HepG2 (cell line): ENCODE measurements around the gene PLPPR3. TPM values are rescaled to one million over a fixed set of nuclear protein-coding genes. Genes with fewer than 3 reads are reported as not detected.

ENCODE experiments used
- ATAC-seq: fragments of 200-7000 bp; cut with Tn5 transposase; 3 replicates; pipeline ENCODE4 v1.9.1; 2020; ENCODE audit warnings: mild to moderate bottlenecking, moderate library complexity
- BruUV-seq: library from RNA; stranded (reverse); fragments of 400-500 nt; replicated peaks from 2 replicates; lab custom pipeline; 2021; lab: Mats Ljungman, UMichigan
- CTCF ChIA-PET: fragments of 300-600 bp; formaldehyde crosslinking; extraction: SDS; loops from one replicate; lab custom pipeline; 2021; ENCODE audit warnings: low total read pairs, inconsistent platforms, low intra/inter-chr PET ratio; lab: Yijun Ruan, JAX
- POLR2A ChIA-PET: fragments of 350-600 bp; sonication (Branson Sonifier 250); formaldehyde crosslinking; loops from one replicate; lab custom pipeline; 2020; ENCODE audit warnings: antibody characterized with exemption, inconsistent platforms; lab: Yijun Ruan, JAX
- DNase-seq: peaks from one replicate; pipeline ENCODE4 v3.0.0-alpha.2; 2015; ENCODE audit warnings: low spot score
- FAIRE-seq: peaks from 3 replicates; lab custom pipeline; 2011; peaks lifted over from hg19 to GRCh38; lab: Jason Lieb, UNC
- H2AFZ ChIP-seq: one replicate; pipeline ENCODE4 v1.6.1; 2011; ENCODE audit warnings: low read length, inconsistent platforms
- H3K27ac ChIP-seq: fragments of 300-600 bp; 3 replicates; pipeline ENCODE4 v1.8.0; 2011; ENCODE audit warnings: mixed run types, mild to moderate bottlenecking, mixed read lengths, low read length, inconsistent platforms; ENCODE audit not compliant: insufficient read depth; ENCODE audit errors: extremely low read length
- H3K27me3 ChIP-seq, 2 experiments: fragments of 200-600 bp in 1 of 2; 2 replicates in 1 of 2; 3 replicates in 1 of 2; pipeline versions ENCODE4 v1.6.0 to v1.8.0; 2011; ENCODE audit warnings: low read length in 2 of 2, mild to moderate bottlenecking in 2 of 2, moderate library complexity in 2 of 2, inconsistent platforms in 1 of 2; ENCODE audit not compliant: insufficient read depth in 2 of 2, control insufficient read depth in 1 of 2
- H3K36me3 ChIP-seq, 2 experiments: fragments of 200-600 bp in 1 of 2; replicated peaks in 1 of 2; 2 replicates in 1 of 2; 3 replicates in 1 of 2; pipeline versions ENCODE4 v1.5.1 to v1.8.0; 2011; ENCODE audit warnings: low read length in 2 of 2, inconsistent platforms in 1 of 2; ENCODE audit not compliant: insufficient read depth in 2 of 2, control insufficient read depth in 1 of 2
- H3K4me1 ChIP-seq: 2 replicates; pipeline ENCODE4 v1.5.1; 2012; ENCODE audit warnings: low read length, inconsistent platforms; ENCODE audit not compliant: insufficient read depth
- H3K4me2 ChIP-seq: 2 replicates; pipeline ENCODE4 v1.6.0; 2011; ENCODE audit warnings: low read depth, low read length, inconsistent platforms
- H3K4me3 ChIP-seq, 3 experiments: fragments of 200-600 bp in 1 of 3; sonication (generic), shearing (Covaris generic) in 1 of 3; replicated peaks in 1 of 3; 2 replicates each; pipeline ENCODE4 v1.5.1; 2011 to 2016; ENCODE audit warnings: low read length in 3 of 3, inconsistent platforms in 2 of 3, low read depth in 2 of 3, mild to moderate bottlenecking in 2 of 3, control low read depth in 1 of 3, mixed read lengths in 1 of 3; ENCODE audit not compliant: insufficient read depth in 1 of 3
- H3K79me2 ChIP-seq: one replicate; pipeline ENCODE4 v1.6.1; 2011; ENCODE audit warnings: low read length, inconsistent platforms; ENCODE audit not compliant: insufficient read depth
- H3K9ac ChIP-seq: 2 replicates; pipeline ENCODE4 v1.6.0; 2011; ENCODE audit warnings: mild to moderate bottlenecking, low read depth, low read length, inconsistent platforms; ENCODE audit not compliant: insufficient read depth
- H3K9me3 ChIP-seq: 2 replicates; pipeline ENCODE4 v1.5.1; 2012; ENCODE audit warnings: mild to moderate bottlenecking, low read length
- H4K20me1 ChIP-seq: 2 replicates; pipeline ENCODE4 v1.6.0; 2011; ENCODE audit warnings: inconsistent platforms, mild to moderate bottlenecking, low read length, moderate library complexity; ENCODE audit not compliant: insufficient read depth
- FOXA1 ChIP-seq, 2 experiments: fragments of 450-650 bp in 1 of 2; sonication (generic) in 1 of 2; formaldehyde crosslinking in 1 of 2; IDR thresholded peaks; 2 replicates each; pipeline versions ENCODE4 v1.4.0 to v1.6.1; 2016 to 2020; ENCODE audit warnings: missing genetic modification reagents in 1 of 2
- FOXK2 ChIP-seq: fragments of 450-650 bp; IDR thresholded peaks from 2 replicates; pipeline ENCODE4 v1.6.1; 2016
- MATR3 ChIP-seq: sonication (generic); formaldehyde crosslinking; IDR thresholded peaks from 2 replicates; pipeline ENCODE4 v1.4.0; 2020; ENCODE audit warnings: missing genetic modification reagents
- NR2F6 ChIP-seq, 2 experiments: IDR thresholded peaks; 2 replicates each; pipeline ENCODE4 v1.6.1; 2016; ENCODE audit warnings: antibody characterized with exemption in 1 of 2, mild to moderate bottlenecking in 1 of 2
- SMARCC2 ChIP-seq: fragments of 450-650 bp; IDR thresholded peaks from 2 replicates; pipeline ENCODE4 v1.6.1; 2017; ENCODE audit warnings: antibody characterized with exemption, mild to moderate bottlenecking
- SP1 ChIP-seq, 2 experiments: fragments of 450-650 bp in 1 of 2; sonication (generic) in 1 of 2; formaldehyde crosslinking in 1 of 2; IDR thresholded peaks; 2 replicates each; pipeline versions ENCODE4 v1.4.0 to v1.6.1; 2016 to 2020; ENCODE audit warnings: missing genetic modification reagents in 1 of 2
- TBP ChIP-seq: sonication (generic); formaldehyde crosslinking; IDR thresholded peaks from 2 replicates; pipeline ENCODE4 v1.5.0; 2020; ENCODE audit warnings: missing genetic modification reagents
- ZNF121 ChIP-seq: sonication (generic); formaldehyde crosslinking; IDR thresholded peaks from 2 replicates; pipeline ENCODE4 v1.5.0; 2020; ENCODE audit warnings: mild to moderate bottlenecking, missing genetic modification reagents
- WGBS: methylation state at CpG from one replicate; pipeline ENCODE4 v1.1.6; 2017; ENCODE audit warnings: low lambda C conversion rate; 5-methylcytosine and 5-hydroxymethylcytosine counted together
- in situ Hi-C: cut with HindIII; loops from 2 replicates; pipeline ENCODE4 v1.10.0; 2017; ENCODE audit warnings: low pct_unique_long_range_greater_than_20kb; ENCODE audit not compliant: extremely low pct_ligation_motif_present
- intact Hi-C: fragments of 100-400 bp; cut with micrococcal nuclease; formaldehyde crosslinking; loops from one replicate; pipeline ENCODE4 v1.10.0; 2022; ENCODE audit not compliant: unreplicated experiment
- polyA plus RNA-seq, 8 experiments: library from polyadenylated mRNA; depleted of rRNA in 3 of 8; stranded (reverse) in 7 of 8; unstranded in 1 of 8; fragments of >200 nt; fragmentation: Illumina TruSeq in 4 of 8; extraction: Trizol in 4 of 8; gene quantifications; 2 replicates each; pipeline versions ENCODE4 v1.2.1 to v1.2.3, GENCODE V29; 2011 to 2016; ENCODE audit warnings: low read depth in 4 of 8, missing spikeins in 1 of 8, mixed read lengths in 1 of 8; ENCODE audit not compliant: insufficient read depth in 1 of 8
- total RNA-seq, 5 experiments: library from RNA; depleted of rRNA; stranded (reverse); fragments of >200 nt; fragmentation: Illumina TruSeq; extraction: Trizol; gene quantifications; 2 replicates each; pipeline ENCODE4 v1.2.3, GENCODE V29; 2016; ENCODE audit warnings: low read depth in 1 of 5
- TF ChIP-seq, protein P1 (sequence below): IDR thresholded peaks from 2 replicates; pipeline ENCODE4 v1.6.1; 2016; ENCODE audit warnings: low read depth, control low read depth
- TF ChIP-seq, protein P2 (sequence below): sonication (generic); formaldehyde crosslinking; IDR thresholded peaks from 2 replicates; pipeline ENCODE4 v1.4.0; 2020; ENCODE audit warnings: mild to moderate bottlenecking, missing genetic modification reagents
- TF ChIP-seq, protein P3 (sequence below): sonication (generic); formaldehyde crosslinking; IDR thresholded peaks from 2 replicates; pipeline ENCODE4 v1.8.0; 2022; ENCODE audit warnings: mild to moderate bottlenecking, missing genetic modification reagents; ENCODE audit not compliant: insufficient replicate concordance

The PLPPR3 gene
- total and polyA plus RNA-seq, 2 of the 13 experiments (the other 11 are each of a cell fraction or from before 2014, with no cell fraction given): 0.07 to 0.16 TPM

GRCh38 chr19:827314-827709 lies 5.6 kb upstream of the PLPPR3 start:
- H3K27ac ChIP-seq: no peak overlapping the region
- H3K9me3 ChIP-seq: no peaks in the 10 kb centered on the region
- peaks cover 19% of the 10 kb centered on the region for H3K4me1 ChIP-seq
- TF ChIP-seq, protein P1, sequence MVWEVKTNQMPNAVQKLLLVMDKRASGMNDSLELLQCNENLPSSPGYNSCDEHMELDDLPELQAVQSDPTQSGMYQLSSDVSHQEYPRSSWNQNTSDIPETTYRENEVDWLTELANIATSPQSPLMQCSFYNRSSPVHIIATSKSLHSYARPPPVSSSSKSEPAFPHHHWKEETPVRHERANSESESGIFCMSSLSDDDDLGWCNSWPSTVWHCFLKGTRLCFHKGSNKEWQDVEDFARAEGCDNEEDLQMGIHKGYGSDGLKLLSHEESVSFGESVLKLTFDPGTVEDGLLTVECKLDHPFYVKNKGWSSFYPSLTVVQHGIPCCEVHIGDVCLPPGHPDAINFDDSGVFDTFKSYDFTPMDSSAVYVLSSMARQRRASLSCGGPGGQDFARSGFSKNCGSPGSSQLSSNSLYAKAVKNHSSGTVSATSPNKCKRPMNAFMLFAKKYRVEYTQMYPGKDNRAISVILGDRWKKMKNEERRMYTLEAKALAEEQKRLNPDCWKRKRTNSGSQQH: no peak
- TF ChIP-seq SMARCC2 (no peak), FOXA1 (IDR thresholded peaks at IDR 0.05) (no peak), FOXA1 (CRISPR knock-in tag; IDR thresholded peaks at IDR 0.05) (no peak), FOXK2 (no peak), TBP (CRISPR knock-in tag) (no peak), NR2F6 (IDR thresholded peaks at IDR 0.05) (no peak), NR2F6 (CRISPR knock-in tag; IDR thresholded peaks at IDR 0.05) (no peak), MATR3 (CRISPR knock-in tag) (no peak), SP1 (IDR thresholded peaks at IDR 0.05) (no peak), SP1 (CRISPR knock-in tag; IDR thresholded peaks at IDR 0.05) (no peak), ZNF121 (CRISPR knock-in tag) (no peak)
- TF ChIP-seq, protein P2, sequence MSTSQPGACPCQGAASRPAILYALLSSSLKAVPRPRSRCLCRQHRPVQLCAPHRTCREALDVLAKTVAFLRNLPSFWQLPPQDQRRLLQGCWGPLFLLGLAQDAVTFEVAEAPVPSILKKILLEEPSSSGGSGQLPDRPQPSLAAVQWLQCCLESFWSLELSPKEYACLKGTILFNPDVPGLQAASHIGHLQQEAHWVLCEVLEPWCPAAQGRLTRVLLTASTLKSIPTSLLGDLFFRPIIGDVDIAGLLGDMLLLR (CRISPR knock-in tag): no peak
- TF ChIP-seq, protein P3, sequence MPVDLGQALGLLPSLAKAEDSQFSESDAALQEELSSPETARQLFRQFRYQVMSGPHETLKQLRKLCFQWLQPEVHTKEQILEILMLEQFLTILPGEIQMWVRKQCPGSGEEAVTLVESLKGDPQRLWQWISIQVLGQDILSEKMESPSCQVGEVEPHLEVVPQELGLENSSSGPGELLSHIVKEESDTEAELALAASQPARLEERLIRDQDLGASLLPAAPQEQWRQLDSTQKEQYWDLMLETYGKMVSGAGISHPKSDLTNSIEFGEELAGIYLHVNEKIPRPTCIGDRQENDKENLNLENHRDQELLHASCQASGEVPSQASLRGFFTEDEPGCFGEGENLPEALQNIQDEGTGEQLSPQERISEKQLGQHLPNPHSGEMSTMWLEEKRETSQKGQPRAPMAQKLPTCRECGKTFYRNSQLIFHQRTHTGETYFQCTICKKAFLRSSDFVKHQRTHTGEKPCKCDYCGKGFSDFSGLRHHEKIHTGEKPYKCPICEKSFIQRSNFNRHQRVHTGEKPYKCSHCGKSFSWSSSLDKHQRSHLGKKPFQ (CRISPR knock-in tag): no peak
- H4K20me1 ChIP-seq: no peaks in the 10 kb centered on the region
- no peak overlapping the region for H3K4me2 ChIP-seq
- 87% methylated on average over 10 of the region's 11 CpGs for WGBS
- H3K79me2 ChIP-seq: no peaks in the 10 kb centered on the region
- H3K36me3 ChIP-seq: no peaks in the 10 kb centered on the region
- no peak overlapping the region for H3K9ac ChIP-seq
- ChIA-PET POLR2A (no interaction called here), CTCF (no interaction called here)
- no peak overlapping the region for H2AFZ ChIP-seq
- in situ Hi-C loops: no loop called here
- no TSS peak for BruUV-seq
- intact Hi-C loops: no loop called here
- no peak for FAIRE-seq
- no peak for DNase-seq
- no peak overlapping the region for H3K4me3 ChIP-seq
- no peak for ATAC-seq
- peaks cover 14 to 48% of the 10 kb centered on the region in 2 experiments for H3K27me3 ChIP-seq
